Activated CD8-positive, alpha-beta T cell treated with anti-CD3 and anti-CD28 coated beads for 36 hours (primary cell): Measurements from ENCODE around the gene RETN. TPM values are rescaled to one million over a fixed set of nuclear protein-coding genes. Genes with fewer than 3 reads are reported as not detected.

Experiments
- ATAC-seq: fragments of 200-7000 bp; cut with Tn5 transposase; one replicate; pipeline ENCODE4 v1.10.0; 2021; ENCODE audit warnings: mild to moderate bottlenecking, moderate library complexity
- CTCF ChIA-PET: fragments of 350-600 bp; sonication (Branson Sonifier 250); formaldehyde crosslinking; loops from one replicate; lab custom pipeline; 2021; ENCODE audit warnings: antibody characterized with exemption; lab: Charles Lee
- POLR2A ChIA-PET: fragments of 350-600 bp; sonication (Branson Sonifier 250); formaldehyde crosslinking; loops from one replicate; lab custom pipeline; 2021; ENCODE audit warnings: antibody characterized with exemption; lab: Charles Lee
- DNase-seq: peaks from one replicate; pipeline ENCODE4 v3.0.0-alpha.2; 2020
- H3K27ac Mint-ChIP-seq: one replicate; pipeline ENCODE4 v1.8.0; 2021; ENCODE audit warnings: mild to moderate bottlenecking, mixed read lengths
- H3K27me3 Mint-ChIP-seq: one replicate; pipeline ENCODE4 v1.8.0; 2021; ENCODE audit warnings: mixed read lengths
- H3K36me3 Mint-ChIP-seq: one replicate; pipeline ENCODE4 v1.8.0; 2021; ENCODE audit warnings: low read depth, mixed read lengths
- H3K4me1 Mint-ChIP-seq: one replicate; pipeline ENCODE4 v1.8.0; 2021; ENCODE audit warnings: low read depth, mixed read lengths
- H3K4me3 Mint-ChIP-seq: one replicate; pipeline ENCODE4 v1.8.0; 2021; ENCODE audit warnings: mild to moderate bottlenecking, moderate library complexity, mixed read lengths
- H3K9me3 Mint-ChIP-seq: one replicate; pipeline ENCODE4 v1.8.0; 2021; ENCODE audit warnings: mixed read lengths
- intact Hi-C: fragments of 100-400 bp; cut with micrococcal nuclease; formaldehyde crosslinking; loops from one replicate; pipeline ENCODE4 v1.10.0; 2022
- total RNA-seq, 2 experiments: library from RNA; stranded (reverse); gene quantifications; one replicate each; pipeline ENCODE4 v1.2.3, GENCODE V29; 2021
- TF ChIP-seq, protein P1 (sequence below): fragments of 200-600 bp; IDR thresholded peaks from one replicate; pipeline ENCODE4 v1.8.0; 2022; ENCODE audit warnings: antibody characterized with exemption, mild to moderate bottlenecking

RETN gene
- total RNA-seq, 2 experiments from 2014 or later = not detected

DNA sequence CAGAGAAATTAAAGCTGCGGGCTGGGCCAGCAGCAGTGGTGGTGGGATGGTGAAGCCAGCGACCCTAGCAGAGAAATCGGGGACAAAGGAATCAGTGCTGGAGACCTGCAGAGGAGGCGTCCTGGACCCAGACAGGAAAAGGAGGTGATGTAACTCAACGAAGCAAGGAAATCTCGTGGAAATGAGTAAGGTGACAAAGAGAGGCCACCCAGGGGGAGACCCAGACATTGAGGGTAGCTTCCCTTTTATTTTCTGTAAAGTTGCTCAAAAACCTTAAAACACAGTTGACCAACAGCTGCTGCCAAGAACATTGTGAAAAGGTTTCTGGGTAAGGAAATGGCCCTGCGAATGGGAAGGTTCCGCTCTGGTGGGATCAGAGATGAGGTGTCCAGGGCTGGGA is 13.3 kb upstream of the RETN start:
- TF ChIP-seq, protein P1, sequence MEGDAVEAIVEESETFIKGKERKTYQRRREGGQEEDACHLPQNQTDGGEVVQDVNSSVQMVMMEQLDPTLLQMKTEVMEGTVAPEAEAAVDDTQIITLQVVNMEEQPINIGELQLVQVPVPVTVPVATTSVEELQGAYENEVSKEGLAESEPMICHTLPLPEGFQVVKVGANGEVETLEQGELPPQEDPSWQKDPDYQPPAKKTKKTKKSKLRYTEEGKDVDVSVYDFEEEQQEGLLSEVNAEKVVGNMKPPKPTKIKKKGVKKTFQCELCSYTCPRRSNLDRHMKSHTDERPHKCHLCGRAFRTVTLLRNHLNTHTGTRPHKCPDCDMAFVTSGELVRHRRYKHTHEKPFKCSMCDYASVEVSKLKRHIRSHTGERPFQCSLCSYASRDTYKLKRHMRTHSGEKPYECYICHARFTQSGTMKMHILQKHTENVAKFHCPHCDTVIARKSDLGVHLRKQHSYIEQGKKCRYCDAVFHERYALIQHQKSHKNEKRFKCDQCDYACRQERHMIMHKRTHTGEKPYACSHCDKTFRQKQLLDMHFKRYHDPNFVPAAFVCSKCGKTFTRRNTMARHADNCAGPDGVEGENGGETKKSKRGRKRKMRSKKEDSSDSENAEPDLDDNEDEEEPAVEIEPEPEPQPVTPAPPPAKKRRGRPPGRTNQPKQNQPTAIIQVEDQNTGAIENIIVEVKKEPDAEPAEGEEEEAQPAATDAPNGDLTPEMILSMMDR = no peak
- ATAC-seq = no peak
- H3K4me3 Mint-ChIP-seq = no peak overlapping the region
- peak overlapping the region; percentile 42 for H3K27ac Mint-ChIP-seq
- ChIA-PET CTCF (interaction anchor here (2.2 to 7.8 kb wide), 3 partner anchors 25 to 144 kb away, joined by 10 to 74 read pairs (median 14); partner anchors contain the start of gene TRAPPC5), POLR2A (interaction anchor here (1.5 kb wide), 1 partner anchor 26 kb away, joined by 3 read pairs; no protein-coding TSS in a partner anchor)
- no peaks in the 10 kb centered on the region for H3K9me3 Mint-ChIP-seq
- H3K4me1 Mint-ChIP-seq = peaks cover 41% of the 10 kb centered on the region
- intact Hi-C loops = no loop called here
- H3K27me3 Mint-ChIP-seq = no peaks in the 10 kb centered on the region
- no peaks in the 10 kb centered on the region for H3K36me3 Mint-ChIP-seq
- no peak for DNase-seq

DNA sequence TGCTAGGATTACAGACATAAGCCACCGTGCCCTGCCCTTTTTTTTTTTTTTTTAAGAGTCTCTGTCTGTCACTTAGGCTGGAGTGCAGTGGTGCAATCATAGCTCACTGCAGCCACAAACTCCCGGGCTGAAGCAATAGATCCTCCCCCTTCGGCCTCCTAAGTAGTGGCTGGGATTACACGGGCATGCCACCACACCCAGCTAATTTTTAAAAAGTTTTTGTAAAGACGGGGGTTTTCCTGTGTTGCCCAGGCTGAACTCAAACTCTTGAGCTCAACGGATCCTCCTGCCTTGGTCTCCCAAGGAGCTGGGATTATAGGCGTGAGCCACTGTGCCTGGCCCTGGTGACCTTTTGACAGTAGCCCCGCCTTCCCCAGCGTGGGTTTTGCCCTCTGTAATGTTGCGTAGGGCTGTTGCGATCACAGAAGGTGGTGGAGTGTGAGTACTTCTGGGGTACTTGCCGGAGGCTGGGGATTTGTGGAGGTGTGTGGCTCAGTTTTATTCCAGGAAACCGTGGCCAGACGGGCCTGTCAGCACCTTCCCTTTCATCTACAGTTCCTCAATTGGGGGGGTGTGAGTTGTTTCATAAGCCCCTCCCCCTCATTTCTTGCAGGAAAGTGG is 11.6 kb upstream of the RETN start:
- Mint-ChIP-seq H3K4me3 (peak overlapping the region; percentile 68), H3K27me3 (peaks cover 2% of the 10 kb centered on the region), H3K9me3 (no peaks in the 10 kb centered on the region), H3K36me3 (no peaks in the 10 kb centered on the region), H3K4me1 (peaks cover 37% of the 10 kb centered on the region), H3K27ac (peak overlapping the region; percentile 78)
- TF ChIP-seq, protein P1 = no peak
- POLR2A ChIA-PET = interaction anchor here (1.5 to 1.8 kb wide), 2 partner anchors 13 to 14 kb away, joined by 3 to 11 read pairs; partner anchors contain the start of gene RETN
- CTCF ChIA-PET = interaction anchor here (1.4 to 7.8 kb wide), 5 partner anchors 21 to 143 kb away, joined by 3 to 74 read pairs (median 10); partner anchors contain the start of gene TRAPPC5
- ATAC-seq = peak; percentile 87
- intact Hi-C loops = no loop called here
- DNase-seq = peak; percentile 91

DNA sequence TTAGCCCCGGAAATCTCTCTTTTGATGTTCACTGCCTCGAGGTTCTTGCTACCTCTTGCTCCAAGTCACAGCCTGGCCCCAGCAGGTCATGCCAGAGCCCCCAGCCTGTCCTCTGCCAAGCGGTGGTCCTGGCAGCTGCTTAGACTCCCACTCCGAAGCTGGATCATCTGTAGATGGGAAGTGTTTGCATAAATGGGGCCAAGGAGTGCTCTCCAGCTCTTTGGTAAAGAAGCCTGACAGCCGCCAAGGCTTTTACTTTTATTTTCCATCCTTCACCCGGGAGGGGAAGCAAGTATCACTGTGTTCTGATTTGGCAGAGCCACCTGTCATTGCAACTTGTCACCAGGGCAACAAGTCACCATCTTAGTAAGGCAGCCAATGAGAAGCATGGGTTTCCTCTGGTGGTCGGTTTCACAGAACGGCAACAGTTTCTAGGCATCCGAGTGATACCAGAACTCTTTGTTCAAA is 10.6 kb upstream of the RETN start:
- peak overlapping the region; percentile 78 for H3K27ac Mint-ChIP-seq
- ATAC-seq = peak; percentile 80
- DNase-seq = peak; percentile 78
- H3K27me3 Mint-ChIP-seq = peaks cover 2% of the 10 kb centered on the region
- peaks cover 30% of the 10 kb centered on the region for H3K4me1 Mint-ChIP-seq
- TF ChIP-seq, protein P1 = no peak
- POLR2A ChIA-PET = interaction anchor here (0.6 to 1.8 kb wide), 4 partner anchors 12 to 140 kb away, joined by 3 to 11 read pairs (median 4); partner anchors contain the start of gene RETN
- H3K4me3 Mint-ChIP-seq = peak overlapping the region; percentile 68
- no peaks in the 10 kb centered on the region for H3K9me3 Mint-ChIP-seq
- H3K36me3 Mint-ChIP-seq = no peaks in the 10 kb centered on the region
- CTCF ChIA-PET = interaction anchor here (1.6 kb wide), 1 partner anchor 23 kb away, joined by 9 read pairs; the partner anchor contains the start of gene TRAPPC5
- intact Hi-C loops = no loop called here

DNA sequence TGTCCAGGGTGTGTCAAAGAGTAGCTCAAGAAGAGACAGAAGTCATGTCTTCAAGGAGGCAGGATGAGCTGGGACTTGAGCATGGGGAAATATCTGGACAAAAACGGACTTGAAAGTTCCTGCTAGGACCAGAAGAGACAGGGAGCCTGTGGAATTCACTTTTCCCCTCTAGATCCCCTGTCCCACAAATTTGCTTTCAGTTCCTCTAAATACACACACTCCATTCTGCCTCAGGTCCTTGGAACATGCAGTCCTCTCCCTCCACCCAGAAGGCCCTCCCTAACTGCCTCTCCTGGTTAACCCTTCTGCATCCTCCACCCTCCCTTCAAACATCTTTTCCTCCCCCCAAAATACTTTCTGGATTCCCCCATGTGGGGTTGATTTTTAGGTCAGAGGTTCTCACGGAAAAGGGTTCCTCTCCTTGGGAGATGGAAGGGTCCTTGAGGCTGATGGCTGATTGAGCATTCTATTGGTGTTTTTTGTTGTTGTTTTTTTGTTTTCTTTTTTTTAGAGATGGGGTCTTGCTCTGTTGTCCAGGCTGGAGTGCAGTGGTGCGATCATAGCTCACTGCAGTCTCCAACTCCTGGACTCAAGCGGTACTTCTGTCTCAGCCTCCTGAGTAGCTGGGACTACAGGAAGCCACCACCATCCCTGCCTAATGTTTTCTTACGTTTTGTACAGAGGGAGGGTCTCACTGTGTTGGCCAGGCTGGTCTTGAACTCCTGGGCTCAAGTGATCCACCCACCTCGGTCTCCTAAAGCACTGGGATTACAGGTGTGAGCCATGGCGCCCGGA is 6.9 kb upstream of the RETN start:
- Mint-ChIP-seq H3K4me3 (no peak overlapping the region), H3K27me3 (peaks cover 3% of the 10 kb centered on the region), H3K27ac (no peak overlapping the region), H3K4me1 (peaks cover 19% of the 10 kb centered on the region), H3K9me3 (no peaks in the 10 kb centered on the region), H3K36me3 (no peaks in the 10 kb centered on the region)
- CTCF ChIA-PET = interaction anchor here (1.2 to 2.5 kb wide), 3 partner anchors 10 to 94 kb away, joined by 3 to 10 read pairs (median 9); partner anchors contain the start of gene TRAPPC5
- DNase-seq (no peak), ATAC-seq (no peak)
- intact Hi-C loops = no loop called here
- TF ChIP-seq, protein P1 = no peak
- POLR2A ChIA-PET = no interaction called here
